HG03175 (cell line): ENCODE results near the gene PLEKHG5.

ENCODE experiments used
- ATAC-seq: cut with Tn5 transposase; IDR thresholded peaks from one replicate; pipeline ENCODE4 v1.9.1; 2021; ENCODE audit warnings: mild to moderate bottlenecking, moderate library complexity; ENCODE audit not compliant: unreplicated experiment

Gene PLEKHG5

GRCh38 chr1:6477039-6477820 lies 14.2 kb downstream of the PLEKHG5 start:
- no peak for ATAC-seq

- ATAC-seq: no peak
Observed at GRCh38 chr1:6476483-6476882, 15.0 kb downstream of the PLEKHG5 start.

- ATAC-seq: no peak
Observed at GRCh38 chr1:6475381-6476133, 15.9 kb downstream of the PLEKHG5 start.

- no peak for ATAC-seq
Observed at GRCh38 chr1:6474815-6475282, 16.6 kb downstream of the PLEKHG5 start.

GRCh38 chr1:6473974-6474814 lies 17.3 kb downstream of the PLEKHG5 start:
- no peak for ATAC-seq

DNA sequence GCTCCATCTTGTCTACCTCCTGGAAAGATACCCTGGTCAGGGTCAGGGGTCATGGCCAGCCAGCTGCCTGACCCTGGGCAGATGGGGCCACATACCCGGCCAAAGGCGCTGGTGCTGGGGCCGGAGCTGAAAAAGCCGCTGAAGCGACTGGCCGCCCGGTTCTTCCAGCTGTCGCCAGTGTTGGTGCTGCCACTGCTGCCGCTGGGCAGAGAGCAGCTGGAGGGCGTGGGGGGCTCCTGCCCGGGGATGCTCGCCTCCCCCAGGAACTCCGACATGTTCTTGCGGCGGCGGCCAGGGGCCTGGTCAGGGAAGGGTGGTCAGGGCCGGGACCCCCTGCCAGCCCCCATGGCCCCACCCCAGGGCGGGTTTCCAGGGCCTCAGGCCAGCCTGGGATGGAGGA lies 18.3 kb downstream of the PLEKHG5 start:
- ATAC-seq: no peak

- no peak for ATAC-seq
Observed at GRCh38 chr1:6472391-6472790, 19.1 kb downstream of the PLEKHG5 start.

- no peak for ATAC-seq
Observed at GRCh38 chr1:6471970-6472368, 19.5 kb downstream of the PLEKHG5 start.

GRCh38 chr1:6471086-6471969 lies 20.1 kb downstream of the PLEKHG5 start:
- no peak for ATAC-seq

GRCh38 chr1:6470132-6471085 lies 21.1 kb downstream of the PLEKHG5 start:
- ATAC-seq: no peak

DNA sequence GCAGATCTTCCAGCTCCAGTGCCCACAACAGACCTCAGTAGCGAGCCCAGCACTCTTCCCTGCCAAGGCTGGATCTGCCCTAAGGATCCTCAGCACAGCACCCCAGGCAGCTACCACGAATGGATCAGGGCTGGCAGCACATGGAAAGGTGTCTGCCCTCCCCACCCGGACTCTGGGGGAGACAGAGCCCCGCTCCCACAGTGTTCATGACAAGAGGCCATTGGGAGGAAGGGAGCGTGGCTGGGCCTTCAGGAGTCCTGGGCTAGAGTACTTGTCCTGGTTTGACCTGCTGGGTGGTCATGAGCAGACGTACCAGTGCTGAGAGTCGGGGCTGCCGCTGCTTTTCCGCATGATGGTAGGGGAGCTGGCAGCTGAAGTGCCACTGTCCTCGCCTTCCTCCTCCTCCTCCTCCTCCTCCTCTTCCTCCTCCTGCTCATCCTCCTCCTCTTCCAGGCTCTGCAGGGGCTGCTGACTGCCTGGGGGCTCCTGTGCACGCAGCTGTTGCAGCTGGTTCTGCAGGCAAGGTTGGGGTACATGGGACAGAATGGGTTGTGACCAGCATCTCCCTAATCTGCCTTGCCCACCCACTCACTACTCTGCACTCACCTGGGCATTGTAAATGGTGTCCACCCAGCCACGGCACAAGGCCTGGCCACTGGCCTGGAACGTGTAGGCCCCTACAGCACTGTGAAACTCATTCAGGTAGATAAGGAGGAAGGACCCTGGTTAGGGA lies 22.6 kb downstream of the PLEKHG5 start:
- no peak for ATAC-seq

- no peak for ATAC-seq
Observed at GRCh38 chr1:6467744-6468688, 23.5 kb downstream of the PLEKHG5 start.

DNA sequence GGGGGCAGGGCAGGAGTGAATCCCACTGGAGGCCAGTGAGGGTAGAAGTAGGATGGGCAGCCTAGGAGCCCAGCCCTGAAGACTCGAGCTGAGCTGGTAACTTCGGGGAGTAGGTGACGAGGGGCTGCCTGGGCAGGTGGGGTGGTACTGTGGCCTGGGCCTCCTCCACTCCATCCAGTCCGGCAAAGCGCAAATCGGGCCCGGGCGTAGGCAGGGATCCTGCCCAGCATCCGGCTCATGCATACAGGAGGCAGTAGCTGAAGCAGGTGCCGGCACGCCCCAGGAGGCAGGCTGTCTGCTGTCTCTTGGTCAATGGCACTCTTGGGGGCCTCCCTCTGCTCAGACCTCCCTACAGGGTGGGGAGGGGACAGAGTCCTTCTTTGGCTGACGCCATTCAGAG lies 24.2 kb downstream of the PLEKHG5 start:
- ATAC-seq: no peak

- ATAC-seq: no peak
Observed at GRCh38 chr1:6466751-6467150, 24.7 kb downstream of the PLEKHG5 start.

- no peak for ATAC-seq
Observed at GRCh38 chr1:6466023-6466422, 25.4 kb downstream of the PLEKHG5 start, which contains the start of gene TNFRSF25. Gene TNFRSF25 (minus strand): TSS chr1:6466173. CDS start chr1:6466107, 66 bp downstream.

- no peak for ATAC-seq
Observed at GRCh38 chr1:6465461-6466005, 25.9 kb downstream of the PLEKHG5 start.

GRCh38 chr1:6464915-6465314 lies 26.6 kb downstream of the PLEKHG5 start:
- ATAC-seq: no peak
